Activated CD8-positive, alpha-beta memory T cell treated with anti-CD3 and anti-CD28 coated beads, Interleukin-2, amount 50 U/mL, for 1 hour (primary cell): ENCODE results near the gene RNF213.
"Not testable (repeated sequence)": the region's sequence is repeated elsewhere in the genome, so short reads cannot be mapped to it uniquely, and the experiment has no call there.

Experiments used
- DNase-seq: peaks from one replicate; pipeline ENCODE4 v3.0.0-alpha.2; 2020; ENCODE audit errors: extremely low read depth

The RNF213 gene

GRCh38 chr17:80316927-80317705 is 56.5 kb downstream of the RNF213 start:
- no peak for DNase-seq

- no peak for DNase-seq
Observed at GRCh38 chr17:80317706-80317980, 57.0 kb downstream of the RNF213 start.

- DNase-seq = no peak
Observed at GRCh38 chr17:80318166-80318565, 57.5 kb downstream of the RNF213 start.

GRCh38 chr17:80319262-80319998 is 58.8 kb downstream of the RNF213 start:
- no peak for DNase-seq

GRCh38 chr17:80319999-80320344 is 59.3 kb downstream of the RNF213 start:
- no peak for DNase-seq

GRCh38 chr17:80320496-80320895 is 59.8 kb downstream of the RNF213 start:
- no peak for DNase-seq

GRCh38 chr17:80322864-80323263 is 62.2 kb downstream of the RNF213 start:
- no peak for DNase-seq

GRCh38 chr17:80323982-80324381 is 63.3 kb downstream of the RNF213 start:
- DNase-seq = no peak

GRCh38 chr17:80327518-80327917 is 66.9 kb downstream of the RNF213 start:
- no peak for DNase-seq

GRCh38 chr17:80328634-80329380 is 68.2 kb downstream of the RNF213 start:
- DNase-seq = no peak

GRCh38 chr17:80329421-80329820 is 68.8 kb downstream of the RNF213 start:
- DNase-seq = not testable (repeated sequence)

- no peak for DNase-seq
Observed at GRCh38 chr17:80330276-80330675, 69.6 kb downstream of the RNF213 start.

- DNase-seq = not testable (repeated sequence)
Observed at GRCh38 chr17:80330938-80331337, 70.3 kb downstream of the RNF213 start.

- DNase-seq = no peak
Observed at GRCh38 chr17:80331820-80332219, 71.2 kb downstream of the RNF213 start.

- DNase-seq = no peak
Observed at GRCh38 chr17:80337195-80337895, 76.7 kb downstream of the RNF213 start.

GRCh38 chr17:80339118-80339517 is 78.5 kb downstream of the RNF213 start:
- DNase-seq = no peak

- no peak for DNase-seq
Observed at GRCh38 chr17:80339731-80340456, 79.2 kb downstream of the RNF213 start.

GRCh38 chr17:80345321-80345720 is 84.7 kb downstream of the RNF213 start:
- no peak for DNase-seq

- DNase-seq = no peak
Observed at GRCh38 chr17:80345841-80346497, 85.3 kb downstream of the RNF213 start.

- no peak for DNase-seq
Observed at GRCh38 chr17:80346498-80347275, 86.0 kb downstream of the RNF213 start.
